HepG2 (cell line): Measurements from ENCODE around the gene GTF3A. TPM values are rescaled to one million over a fixed set of nuclear protein-coding genes. Genes with fewer than 3 reads are reported as not detected.

Experiments
- AGO1 ChIP-seq: fragments of 200-400 bp; formaldehyde crosslinking; IDR thresholded peaks from 2 replicates; pipeline ENCODE4 v1.6.1; 2017; ENCODE audit warnings: mild to moderate bottlenecking, low read depth, low read length, moderate library complexity; ENCODE audit not compliant: poor library complexity, severe bottlenecking
- CENPX ChIP-seq: sonication (generic); formaldehyde crosslinking; IDR thresholded peaks from 2 replicates; pipeline ENCODE4 v1.9.0; 2021; ENCODE audit warnings: mild to moderate bottlenecking, missing genetic modification reagents, moderate library complexity
- ISX ChIP-seq: sonication (generic); formaldehyde crosslinking; conservative IDR thresholded peaks from 2 replicates; pipeline ENCODE4 v1.5.0; 2020; ENCODE audit warnings: missing genetic modification reagents
- MED8 ChIP-seq: sonication (generic); formaldehyde crosslinking; IDR thresholded peaks from 2 replicates; pipeline ENCODE4 v1.8.1; 2023; ENCODE audit warnings: mild to moderate bottlenecking, missing genetic modification reagents; ENCODE audit not compliant: insufficient replicate concordance
- MXD4 ChIP-seq: IDR thresholded peaks from 2 replicates; pipeline ENCODE4 v1.6.1; 2016; ENCODE audit warnings: mild to moderate bottlenecking, missing biosample characterization, missing genetic modification reagents
- NFE2 ChIP-seq: sonication (generic); formaldehyde crosslinking; IDR thresholded peaks from 2 replicates; pipeline ENCODE4 v1.4.0; 2020; ENCODE audit warnings: missing genetic modification reagents
- PAX8 ChIP-seq: sonication (generic); formaldehyde crosslinking; IDR thresholded peaks from 2 replicates; pipeline ENCODE4 v1.8.0; 2022; ENCODE audit warnings: mild to moderate bottlenecking, missing genetic modification reagents, borderline replicate concordance
- SMARCE1 ChIP-seq: fragments of 450-650 bp; IDR thresholded peaks from 2 replicates; pipeline ENCODE4 v1.6.1; 2017; ENCODE audit warnings: borderline replicate concordance
- ZBTB7B ChIP-seq: sonication (generic); formaldehyde crosslinking; IDR thresholded peaks from 2 replicates; pipeline ENCODE4 v1.4.0; 2020; ENCODE audit warnings: missing genetic modification reagents
- ZNF510 ChIP-seq: sonication (generic); formaldehyde crosslinking; IDR thresholded peaks from 2 replicates; pipeline ENCODE4 v1.4.0; 2020; ENCODE audit warnings: low read depth, mild to moderate bottlenecking, missing genetic modification reagents
- ZNF891 ChIP-seq: sonication (generic); formaldehyde crosslinking; IDR thresholded peaks from 2 replicates; pipeline ENCODE4 v1.5.0; 2020; ENCODE audit warnings: mild to moderate bottlenecking, missing genetic modification reagents
- polyA plus RNA-seq, 8 experiments: library from polyadenylated mRNA; depleted of rRNA in 3 of 8; stranded (reverse) in 7 of 8; unstranded in 1 of 8; fragments of >200 nt; fragmentation: Illumina TruSeq in 4 of 8; extraction: Trizol in 4 of 8; gene quantifications; 2 replicates each; pipeline versions ENCODE4 v1.2.1 to v1.2.3, GENCODE V29; 2011 to 2016; ENCODE audit warnings: low read depth in 4 of 8, missing spikeins in 1 of 8, mixed read lengths in 1 of 8; ENCODE audit not compliant: insufficient read depth in 1 of 8
- total RNA-seq, 5 experiments: library from RNA; depleted of rRNA; stranded (reverse); fragments of >200 nt; fragmentation: Illumina TruSeq; extraction: Trizol; gene quantifications; 2 replicates each; pipeline ENCODE4 v1.2.3, GENCODE V29; 2016; ENCODE audit warnings: low read depth in 1 of 5
- TF ChIP-seq, protein P1 (sequence below): sonication (generic); formaldehyde crosslinking; IDR thresholded peaks from 2 replicates; pipeline ENCODE4 v1.5.1; 2020; ENCODE audit warnings: mild to moderate bottlenecking, moderate library complexity, missing genetic modification reagents
- TF ChIP-seq, protein P2 (sequence below): fragments of 450-650 bp; IDR thresholded peaks from 2 replicates; pipeline ENCODE4 v1.6.1; 2017
- TF ChIP-seq, protein P3 (sequence below): sonication (generic); formaldehyde crosslinking; IDR thresholded peaks from 2 replicates; pipeline ENCODE4 v1.5.0; 2020; ENCODE audit warnings: missing genetic modification reagents
- TF ChIP-seq, protein P4 (sequence below): sonication (generic); formaldehyde crosslinking; IDR thresholded peaks from 2 replicates; pipeline ENCODE4 v1.8.1; 2022; ENCODE audit warnings: mild to moderate bottlenecking, missing genetic modification reagents
- TF ChIP-seq, protein P5 (sequence below): sonication (generic); formaldehyde crosslinking; IDR thresholded peaks from 2 replicates; pipeline ENCODE4 v1.9.0; 2021; ENCODE audit warnings: missing genetic modification reagents, borderline replicate concordance
- TF ChIP-seq, protein P6 (sequence below): sonication (generic); formaldehyde crosslinking; IDR thresholded peaks from 2 replicates; pipeline ENCODE4 v1.5.0; 2020; ENCODE audit warnings: mild to moderate bottlenecking, missing genetic modification reagents
- TF ChIP-seq, protein P7 (sequence below): sonication (generic); formaldehyde crosslinking; IDR thresholded peaks from 2 replicates; pipeline ENCODE4 v1.8.0; 2022; ENCODE audit warnings: low read depth, missing genetic modification reagents

The GTF3A gene
- total and polyA plus RNA-seq, 2 of the 13 experiments (the other 11 are each of a cell fraction or from before 2014, with no cell fraction given): 42.1 to 176 TPM

DNA sequence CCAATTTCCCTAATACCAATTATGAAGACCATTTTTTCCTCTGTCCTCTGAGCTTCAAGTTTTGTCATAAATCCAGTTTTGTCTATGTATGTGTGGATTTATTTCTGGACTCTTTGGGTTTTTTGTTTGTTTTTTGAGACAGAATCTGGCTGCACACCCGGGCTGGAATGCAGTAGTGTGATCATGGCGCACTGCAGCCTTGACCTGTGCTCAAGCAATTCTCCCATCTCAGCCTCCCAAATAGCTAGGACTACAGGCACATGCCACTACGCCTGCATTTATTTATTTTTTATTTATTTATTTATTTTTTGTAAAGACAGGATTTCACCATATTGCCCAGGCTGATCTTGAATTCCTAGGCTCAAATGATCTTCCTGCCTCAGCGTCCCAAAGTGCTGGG is 45.3 kb upstream of the GTF3A start (continued):
- TF ChIP-seq, protein P1, sequence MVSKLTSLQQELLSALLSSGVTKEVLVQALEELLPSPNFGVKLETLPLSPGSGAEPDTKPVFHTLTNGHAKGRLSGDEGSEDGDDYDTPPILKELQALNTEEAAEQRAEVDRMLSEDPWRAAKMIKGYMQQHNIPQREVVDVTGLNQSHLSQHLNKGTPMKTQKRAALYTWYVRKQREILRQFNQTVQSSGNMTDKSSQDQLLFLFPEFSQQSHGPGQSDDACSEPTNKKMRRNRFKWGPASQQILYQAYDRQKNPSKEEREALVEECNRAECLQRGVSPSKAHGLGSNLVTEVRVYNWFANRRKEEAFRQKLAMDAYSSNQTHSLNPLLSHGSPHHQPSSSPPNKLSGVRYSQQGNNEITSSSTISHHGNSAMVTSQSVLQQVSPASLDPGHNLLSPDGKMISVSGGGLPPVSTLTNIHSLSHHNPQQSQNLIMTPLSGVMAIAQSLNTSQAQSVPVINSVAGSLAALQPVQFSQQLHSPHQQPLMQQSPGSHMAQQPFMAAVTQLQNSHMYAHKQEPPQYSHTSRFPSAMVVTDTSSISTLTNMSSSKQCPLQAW (CRISPR knock-in tag): no peak
- TF ChIP-seq, protein P2, sequence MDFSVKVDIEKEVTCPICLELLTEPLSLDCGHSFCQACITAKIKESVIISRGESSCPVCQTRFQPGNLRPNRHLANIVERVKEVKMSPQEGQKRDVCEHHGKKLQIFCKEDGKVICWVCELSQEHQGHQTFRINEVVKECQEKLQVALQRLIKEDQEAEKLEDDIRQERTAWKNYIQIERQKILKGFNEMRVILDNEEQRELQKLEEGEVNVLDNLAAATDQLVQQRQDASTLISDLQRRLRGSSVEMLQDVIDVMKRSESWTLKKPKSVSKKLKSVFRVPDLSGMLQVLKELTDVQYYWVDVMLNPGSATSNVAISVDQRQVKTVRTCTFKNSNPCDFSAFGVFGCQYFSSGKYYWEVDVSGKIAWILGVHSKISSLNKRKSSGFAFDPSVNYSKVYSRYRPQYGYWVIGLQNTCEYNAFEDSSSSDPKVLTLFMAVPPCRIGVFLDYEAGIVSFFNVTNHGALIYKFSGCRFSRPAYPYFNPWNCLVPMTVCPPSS: no peak
- TF ChIP-seq, protein P3, sequence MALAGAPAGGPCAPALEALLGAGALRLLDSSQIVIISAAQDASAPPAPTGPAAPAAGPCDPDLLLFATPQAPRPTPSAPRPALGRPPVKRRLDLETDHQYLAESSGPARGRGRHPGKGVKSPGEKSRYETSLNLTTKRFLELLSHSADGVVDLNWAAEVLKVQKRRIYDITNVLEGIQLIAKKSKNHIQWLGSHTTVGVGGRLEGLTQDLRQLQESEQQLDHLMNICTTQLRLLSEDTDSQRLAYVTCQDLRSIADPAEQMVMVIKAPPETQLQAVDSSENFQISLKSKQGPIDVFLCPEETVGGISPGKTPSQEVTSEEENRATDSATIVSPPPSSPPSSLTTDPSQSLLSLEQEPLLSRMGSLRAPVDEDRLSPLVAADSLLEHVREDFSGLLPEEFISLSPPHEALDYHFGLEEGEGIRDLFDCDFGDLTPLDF (CRISPR knock-in tag): no peak
- TF ChIP-seq, protein P4, sequence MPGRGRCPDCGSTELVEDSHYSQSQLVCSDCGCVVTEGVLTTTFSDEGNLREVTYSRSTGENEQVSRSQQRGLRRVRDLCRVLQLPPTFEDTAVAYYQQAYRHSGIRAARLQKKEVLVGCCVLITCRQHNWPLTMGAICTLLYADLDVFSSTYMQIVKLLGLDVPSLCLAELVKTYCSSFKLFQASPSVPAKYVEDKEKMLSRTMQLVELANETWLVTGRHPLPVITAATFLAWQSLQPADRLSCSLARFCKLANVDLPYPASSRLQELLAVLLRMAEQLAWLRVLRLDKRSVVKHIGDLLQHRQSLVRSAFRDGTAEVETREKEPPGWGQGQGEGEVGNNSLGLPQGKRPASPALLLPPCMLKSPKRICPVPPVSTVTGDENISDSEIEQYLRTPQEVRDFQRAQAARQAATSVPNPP (CRISPR knock-in tag): no peak
- TF ChIP-seq NFE2 (no peak), ZNF891 (CRISPR knock-in tag) (no peak), ZNF510 (CRISPR knock-in tag) (no peak), MED8 (CRISPR knock-in tag) (no peak), ISX (no peak), CENPX (CRISPR knock-in tag) (no peak), AGO1 (no peak), SMARCE1 (no peak), PAX8 (CRISPR knock-in tag) (no peak), MXD4 (CRISPR knock-in tag) (no peak), ZBTB7B (CRISPR knock-in tag) (no peak)
- TF ChIP-seq, protein P5, sequence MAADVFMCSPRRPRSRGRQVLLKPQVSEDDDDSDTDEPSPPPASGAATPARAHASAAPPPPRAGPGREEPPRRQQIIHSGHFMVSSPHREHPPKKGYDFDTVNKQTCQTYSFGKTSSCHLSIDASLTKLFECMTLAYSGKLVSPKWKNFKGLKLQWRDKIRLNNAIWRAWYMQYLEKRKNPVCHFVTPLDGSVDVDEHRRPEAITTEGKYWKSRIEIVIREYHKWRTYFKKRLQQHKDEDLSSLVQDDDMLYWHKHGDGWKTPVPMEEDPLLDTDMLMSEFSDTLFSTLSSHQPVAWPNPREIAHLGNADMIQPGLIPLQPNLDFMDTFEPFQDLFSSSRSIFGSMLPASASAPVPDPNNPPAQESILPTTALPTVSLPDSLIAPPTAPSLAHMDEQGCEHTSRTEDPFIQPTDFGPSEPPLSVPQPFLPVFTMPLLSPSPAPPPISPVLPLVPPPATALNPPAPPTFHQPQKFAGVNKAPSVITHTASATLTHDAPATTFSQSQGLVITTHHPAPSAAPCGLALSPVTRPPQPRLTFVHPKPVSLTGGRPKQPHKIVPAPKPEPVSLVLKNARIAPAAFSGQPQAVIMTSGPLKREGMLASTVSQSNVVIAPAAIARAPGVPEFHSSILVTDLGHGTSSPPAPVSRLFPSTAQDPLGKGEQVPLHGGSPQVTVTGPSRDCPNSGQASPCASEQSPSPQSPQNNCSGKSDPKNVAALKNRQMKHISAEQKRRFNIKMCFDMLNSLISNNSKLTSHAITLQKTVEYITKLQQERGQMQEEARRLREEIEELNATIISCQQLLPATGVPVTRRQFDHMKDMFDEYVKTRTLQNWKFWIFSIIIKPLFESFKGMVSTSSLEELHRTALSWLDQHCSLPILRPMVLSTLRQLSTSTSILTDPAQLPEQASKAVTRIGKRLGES (CRISPR knock-in tag): no peak
- TF ChIP-seq, protein P6, sequence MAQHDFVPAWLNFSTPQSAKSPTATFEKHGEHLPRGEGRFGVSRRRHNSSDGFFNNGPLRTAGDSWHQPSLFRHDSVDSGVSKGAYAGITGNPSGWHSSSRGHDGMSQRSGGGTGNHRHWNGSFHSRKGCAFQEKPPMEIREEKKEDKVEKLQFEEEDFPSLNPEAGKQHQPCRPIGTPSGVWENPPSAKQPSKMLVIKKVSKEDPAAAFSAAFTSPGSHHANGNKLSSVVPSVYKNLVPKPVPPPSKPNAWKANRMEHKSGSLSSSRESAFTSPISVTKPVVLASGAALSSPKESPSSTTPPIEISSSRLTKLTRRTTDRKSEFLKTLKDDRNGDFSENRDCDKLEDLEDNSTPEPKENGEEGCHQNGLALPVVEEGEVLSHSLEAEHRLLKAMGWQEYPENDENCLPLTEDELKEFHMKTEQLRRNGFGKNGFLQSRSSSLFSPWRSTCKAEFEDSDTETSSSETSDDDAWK (CRISPR knock-in tag): no peak
- TF ChIP-seq, protein P7, sequence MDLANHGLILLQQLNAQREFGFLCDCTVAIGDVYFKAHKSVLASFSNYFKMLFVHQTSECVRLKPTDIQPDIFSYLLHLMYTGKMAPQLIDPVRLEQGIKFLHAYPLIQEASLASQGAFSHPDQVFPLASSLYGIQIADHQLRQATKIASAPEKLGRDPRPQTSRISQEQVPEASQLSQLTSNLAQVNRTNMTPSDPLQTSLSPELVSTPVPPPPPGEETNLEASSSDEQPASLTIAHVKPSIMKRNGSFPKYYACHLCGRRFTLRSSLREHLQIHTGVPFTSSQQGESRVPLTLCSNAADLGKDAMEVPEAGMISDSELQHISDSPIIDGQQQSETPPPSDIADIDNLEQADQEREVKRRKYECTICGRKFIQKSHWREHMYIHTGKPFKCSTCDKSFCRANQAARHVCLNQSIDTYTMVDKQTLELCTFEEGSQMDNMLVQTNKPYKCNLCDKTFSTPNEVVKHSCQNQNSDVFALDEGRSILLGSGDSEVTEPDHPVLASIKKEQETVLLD (CRISPR knock-in tag): no peak
